Right cardiac atrium (tissue), 5 donors: ENCODE measurements around the gene NDUFAF3. TPM values are rescaled to one million over a fixed set of nuclear protein-coding genes. Genes with fewer than 3 reads are reported as not detected.

Source experiments
- ATAC-seq, 2 donors: fragments of 200-7000 bp; cut with Tn5 transposase; one replicate each; pipeline versions ENCODE4 v1.8.0 to v1.9.1; 2020; ENCODE audit warnings: moderate library complexity in 2 of 2, mild to moderate bottlenecking in 1 of 2
- DNase-seq, 3 donors: peaks; one replicate each; pipeline ENCODE4 v3.0.0-alpha.2; 2020
- H3K27ac ChIP-seq: one replicate; pipeline ENCODE4 v1.5.1; 2013; ENCODE audit warnings: mild to moderate bottlenecking, low read length, control low read depth, moderate library complexity
- H3K27me3 ChIP-seq: one replicate; pipeline ENCODE4 v1.6.1; 2013; ENCODE audit not compliant: control insufficient read depth, insufficient read depth
- H3K4me1 ChIP-seq: one replicate; pipeline ENCODE4 v1.6.1; 2013; ENCODE audit warnings: low read length; ENCODE audit not compliant: control insufficient read depth, insufficient read depth
- H3K4me3 ChIP-seq: one replicate; pipeline ENCODE4 v1.5.1; 2013; ENCODE audit warnings: low read length, control low read depth
- H3K9me3 ChIP-seq: one replicate; pipeline ENCODE4 v1.6.1; 2013; ENCODE audit warnings: low read length; ENCODE audit not compliant: control insufficient read depth
- WGBS: extraction: QIAGEN DNeasy Blood & Tissue Kit; methylation state at CpG from one replicate; pipeline ENCODE4 v1.1.7; 2013; 5-methylcytosine and 5-hydroxymethylcytosine counted together
- intact Hi-C, 4 donors: fragments of 100-400 bp; cut with DNase I; formaldehyde crosslinking; loops; one replicate each; pipeline versions ENCODE4 v1.11.0 to v1.14.0; 2022 to 2023
- polyA plus RNA-seq: library from polyadenylated mRNA; stranded (reverse); fragments of 200-250 nt; gene quantifications from one replicate; pipeline ENCODE4 v1.2.3, GENCODE V29; 2013
- total RNA-seq, 4 donors: library from RNA; stranded (reverse); fragmentation: NEBNext Ultra II Directional; extraction: Animal tissue kit (Norgen Biotek cat#: 25700); gene quantifications; one replicate each; pipeline ENCODE4 v1.2.1, GENCODE V29; 2021
- donor health status: healthy with polysubstance abuse.
- donor health status: DM: no; HTN: yes; CAD: no.
- donor health status: DM: no; HTN: no; CAD: no.
- donor health status: DM: no; HTN: yes; CAD: no; lungs with severe emphysema.
- donor health status: DM: yes; HTN: yes; CAD: no.

The NDUFAF3 gene
- total and polyA plus RNA-seq, 5 donors = 164 to 220 (median 178) TPM

DNA sequence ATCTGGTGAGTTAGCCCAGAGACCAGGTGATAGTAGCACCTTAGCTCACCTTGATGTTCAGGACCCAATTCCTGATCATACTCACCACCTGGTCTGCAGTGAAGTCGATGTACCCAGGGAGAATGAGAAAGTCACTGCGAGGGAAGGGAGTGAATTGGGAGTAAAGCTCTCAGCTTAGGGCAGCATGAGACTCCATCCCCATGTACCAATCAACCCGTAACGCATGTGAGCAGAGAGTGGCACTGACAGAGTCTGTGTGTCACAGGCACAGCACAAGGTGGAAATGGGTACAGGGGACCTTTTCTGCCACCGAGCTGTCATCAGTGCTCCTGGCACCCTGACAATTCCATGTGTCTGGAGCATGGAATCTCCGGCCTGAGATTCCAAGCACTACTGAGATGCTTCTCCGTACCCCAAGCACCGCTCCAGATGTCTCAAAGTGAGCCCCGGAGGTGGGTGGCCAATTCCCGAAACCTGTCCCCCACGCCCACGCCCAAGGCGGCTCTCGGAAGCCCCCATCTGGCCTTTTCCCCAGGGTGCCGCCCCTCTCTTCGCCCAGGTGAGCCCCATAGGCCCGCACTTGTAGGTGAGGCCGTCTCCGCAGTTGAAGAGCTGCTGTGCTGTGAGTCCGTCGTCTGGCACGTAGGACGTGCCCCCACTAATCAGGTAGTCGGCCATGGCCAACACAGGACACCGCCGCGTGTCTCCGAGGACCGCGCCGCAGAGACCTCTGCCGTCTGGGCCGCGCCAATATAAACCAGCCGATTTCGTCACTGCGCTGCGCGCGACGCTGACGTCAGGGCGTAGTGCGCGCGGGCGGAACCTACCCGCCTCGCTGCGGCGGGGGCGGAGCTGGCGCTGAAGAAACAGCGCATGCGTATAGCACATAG lies 7.0 kb downstream of the NDUFAF3 start, which contains the start of gene IMPDH2:
IMPDH2 (minus strand) TSS at position 726 of the 890 bp plus-strand sequence; CDS start at position 678, 48 bp downstream.
- Histone ChIP-seq H3K27me3 (no peaks in the 10 kb centered on the region), H3K4me3 (peak within 1 kb of the TSS; percentile 66), H3K27ac (peak within 1 kb of the TSS; percentile 94), H3K4me1 (peaks cover 8% of the 10 kb centered on the region), H3K9me3 (no peaks in the 10 kb centered on the region)
- 3% methylated on average over 55 of the region's 55 CpGs for WGBS
- peak; percentile 94 to 98 (median 98) for DNase-seq
- intact Hi-C loops = no loop called here
- peak; percentile 92 to 94 for ATAC-seq

DNA sequence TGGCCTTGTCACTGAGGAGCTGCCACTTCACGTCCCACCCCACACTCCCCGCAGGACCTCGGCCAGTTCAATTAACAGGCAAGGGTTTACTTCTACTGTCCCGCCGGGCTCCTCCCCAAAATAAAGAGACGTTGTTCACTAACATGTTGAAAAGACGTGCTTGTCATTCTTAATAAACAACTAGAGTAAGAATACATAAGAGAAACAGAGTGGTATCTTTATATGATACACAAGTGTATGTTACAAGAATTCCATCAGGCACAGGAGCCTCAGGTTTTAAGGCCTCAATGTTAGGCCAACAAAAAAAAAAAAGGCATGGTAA lies 7.6 kb downstream of the NDUFAF3 start:
- H3K27ac ChIP-seq = peak overlapping the region; percentile 49
- DNase-seq (no peak), ATAC-seq (no peak)
- WGBS = 3% methylated on average over 7 of the region's 7 CpGs
- no peak overlapping the region for H3K4me3 ChIP-seq
- no peaks in the 10 kb centered on the region for H3K27me3 ChIP-seq
- intact Hi-C loops = no loop called here
- H3K9me3 ChIP-seq = no peaks in the 10 kb centered on the region
- peaks cover 8% of the 10 kb centered on the region for H3K4me1 ChIP-seq

DNA sequence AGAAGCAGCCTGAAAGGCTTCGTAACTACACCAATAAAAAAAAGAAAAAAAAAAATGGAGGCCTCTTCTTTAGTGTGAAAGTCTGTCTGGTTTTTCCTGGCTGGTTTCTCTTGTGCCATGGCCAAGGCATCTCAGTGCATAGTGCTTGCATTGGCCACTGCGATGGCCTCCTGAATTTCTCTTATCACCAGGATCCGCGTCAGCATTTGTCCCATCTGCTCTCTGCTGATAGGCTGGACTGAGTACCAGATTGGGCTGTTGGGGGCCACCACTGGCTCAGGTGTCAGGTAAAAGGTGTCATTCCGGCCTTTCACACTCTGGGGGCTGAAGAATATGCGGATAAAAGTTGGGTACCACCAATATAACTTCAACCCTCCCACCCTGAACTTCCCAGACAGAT lies 8.4 kb downstream of the NDUFAF3 start:
- no peak overlapping the region for H3K4me3 ChIP-seq
- H3K9me3 ChIP-seq = no peaks in the 10 kb centered on the region
- no peaks in the 10 kb centered on the region for H3K27me3 ChIP-seq
- ATAC-seq = no peak
- DNase-seq = no peak
- H3K4me1 ChIP-seq = peaks cover 8% of the 10 kb centered on the region
- intact Hi-C loops = no loop called here
- WGBS = 84% methylated on average over 6 of the region's 6 CpGs
- H3K27ac ChIP-seq = no peak overlapping the region

DNA sequence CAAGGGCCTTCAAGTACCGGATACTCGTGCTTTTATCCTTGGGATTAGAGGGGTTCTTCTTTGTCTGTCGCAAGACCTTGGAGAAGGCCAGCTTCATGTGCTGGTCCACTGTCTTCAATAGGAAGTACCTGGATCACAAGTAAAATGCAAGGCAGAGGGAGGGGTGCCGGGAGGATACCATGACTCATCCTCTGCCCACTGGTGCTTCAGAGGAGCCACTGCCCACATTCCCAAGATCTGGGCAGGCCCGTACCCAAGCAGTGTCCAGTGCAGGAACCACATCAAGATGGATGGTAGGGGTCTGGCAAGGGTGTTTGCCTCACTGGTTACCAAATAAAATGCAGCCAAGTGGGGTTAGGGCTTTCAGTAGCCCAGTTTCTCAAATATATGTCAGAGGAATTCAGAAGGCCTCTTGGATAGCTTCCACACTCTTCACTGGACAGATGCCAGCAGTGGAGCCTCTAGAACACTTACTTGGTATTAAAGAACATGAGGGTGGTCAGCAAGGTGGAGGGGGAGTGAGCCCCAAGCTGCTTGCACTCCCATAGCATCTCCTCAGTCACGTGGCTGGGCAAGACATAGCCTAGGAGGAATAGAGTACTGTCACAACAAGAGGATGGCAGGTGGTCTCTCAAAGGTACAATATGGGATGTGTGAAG lies 10.9 kb downstream of the NDUFAF3 start:
- ATAC-seq (no peak), DNase-seq (no peak)
- Histone ChIP-seq H3K9me3 (no peaks in the 10 kb centered on the region), H3K27me3 (no peaks in the 10 kb centered on the region), H3K4me3 (no peak overlapping the region), H3K27ac (no peak overlapping the region), H3K4me1 (peaks cover 8% of the 10 kb centered on the region)
- intact Hi-C loops = no loop called here
- 85% methylated on average over 6 of the region's 6 CpGs for WGBS

DNA sequence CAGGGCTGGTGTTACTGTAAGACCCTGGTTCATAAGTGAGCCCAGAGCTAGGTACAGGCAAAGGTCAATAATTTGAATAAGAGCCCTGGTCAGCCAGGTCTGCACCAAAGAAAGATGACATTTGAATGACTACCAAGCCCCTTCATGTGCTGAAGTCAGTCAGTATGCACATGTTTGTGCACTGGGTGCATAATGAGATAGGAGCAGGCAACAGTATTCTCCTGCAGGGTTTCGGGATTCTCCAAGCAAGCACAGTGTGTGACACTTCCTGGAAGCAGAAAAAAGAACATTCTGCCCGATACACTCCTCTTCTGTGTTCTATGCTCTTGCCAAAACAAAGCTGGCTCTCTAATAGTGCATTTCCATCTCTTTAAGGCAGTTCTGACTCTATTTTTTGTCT lies 12.7 kb downstream of the NDUFAF3 start:
- Histone ChIP-seq H3K27ac (no peak overlapping the region), H3K4me3 (no peak overlapping the region), H3K4me1 (no peaks in the 10 kb centered on the region), H3K27me3 (no peaks in the 10 kb centered on the region), H3K9me3 (no peaks in the 10 kb centered on the region)
- DNase-seq (no peak), ATAC-seq (no peak)
- 90% methylated on average over 2 of the region's 2 CpGs for WGBS
- intact Hi-C loops = no loop called here

DNA sequence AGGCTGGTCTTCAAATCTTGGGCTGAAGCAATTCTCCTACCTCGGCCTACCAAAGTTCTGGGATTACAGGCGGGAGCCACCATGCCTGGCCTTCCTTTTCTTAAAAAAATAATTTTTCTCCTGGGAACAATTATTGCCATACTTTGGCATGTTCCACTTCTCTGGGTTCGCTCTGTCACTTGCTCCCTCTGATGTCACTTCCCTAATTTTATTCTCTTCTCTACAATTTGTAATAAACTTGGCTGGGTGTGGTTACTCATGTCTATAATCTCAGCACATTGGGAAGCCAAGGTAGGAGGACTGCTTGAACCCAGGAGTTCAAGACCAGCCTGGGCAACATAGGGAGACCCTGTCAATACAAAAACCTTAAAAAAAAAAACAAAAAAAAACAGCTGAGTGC lies 13.4 kb downstream of the NDUFAF3 start:
- Histone ChIP-seq H3K9me3 (no peaks in the 10 kb centered on the region), H3K4me3 (no peak overlapping the region), H3K27me3 (no peaks in the 10 kb centered on the region), H3K4me1 (no peaks in the 10 kb centered on the region), H3K27ac (no peak overlapping the region)
- WGBS = 89% methylated on average over 3 of the region's 3 CpGs
- DNase-seq (no peak), ATAC-seq (no peak)
- intact Hi-C loops = no loop called here

DNA sequence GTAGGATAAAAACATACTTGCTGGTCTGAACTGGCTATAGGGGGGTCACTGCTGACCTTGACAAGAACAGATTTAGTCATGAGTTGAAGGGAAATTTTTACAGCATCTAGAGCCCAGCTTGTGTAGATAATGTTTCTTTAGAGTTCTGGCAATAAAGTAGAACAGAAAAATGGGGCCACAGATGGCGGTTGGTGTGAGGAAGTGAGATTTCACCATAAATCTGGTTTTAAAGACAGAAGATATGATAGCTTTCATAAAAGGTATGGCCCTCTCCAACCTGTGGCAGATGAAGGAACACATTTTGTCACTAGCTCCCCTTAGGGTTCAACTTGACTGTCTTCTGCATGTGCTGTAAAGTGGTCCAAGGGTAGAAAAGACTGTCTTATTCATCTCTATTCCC lies 31.6 kb downstream of the NDUFAF3 start:
- H3K27me3 ChIP-seq = no peaks in the 10 kb centered on the region
- DNase-seq (no peak), ATAC-seq (no peak)
- intact Hi-C loops = no loop called here
- no peaks in the 10 kb centered on the region for H3K4me1 ChIP-seq
- 95% methylated on average over 1 of the region's 1 CpG for WGBS
- H3K9me3 ChIP-seq = no peaks in the 10 kb centered on the region
- no peak overlapping the region for H3K27ac ChIP-seq
- H3K4me3 ChIP-seq = no peak overlapping the region

DNA sequence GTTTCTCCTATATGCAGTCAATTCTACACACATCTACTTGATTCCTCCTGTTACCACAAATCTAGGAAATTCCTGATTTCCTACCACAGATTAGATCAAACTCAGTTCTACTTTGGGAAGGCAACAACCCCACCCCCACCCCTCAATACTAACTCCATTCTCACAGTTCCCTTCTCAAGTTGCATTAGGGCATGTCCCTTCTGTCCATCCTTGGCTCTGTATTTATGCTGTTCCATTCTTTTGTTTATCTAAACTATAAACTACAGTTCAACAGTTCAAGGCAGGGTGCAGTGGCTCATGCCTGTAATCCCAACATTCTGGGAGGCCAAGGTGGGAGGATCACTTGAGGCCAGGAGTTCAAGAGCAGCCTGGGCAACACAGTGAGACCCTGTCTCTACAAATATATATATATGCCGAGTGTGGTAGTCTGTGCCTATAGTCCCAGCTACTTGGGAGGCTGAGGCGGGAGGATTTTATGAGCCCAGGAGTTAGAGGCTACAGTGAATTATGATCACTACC lies 32.5 kb downstream of the NDUFAF3 start:
- H3K9me3 ChIP-seq = no peaks in the 10 kb centered on the region
- no peaks in the 10 kb centered on the region for H3K4me1 ChIP-seq
- no peak for ATAC-seq
- H3K27ac ChIP-seq = no peak overlapping the region
- H3K27me3 ChIP-seq = no peaks in the 10 kb centered on the region
- no peak for DNase-seq
- no peak overlapping the region for H3K4me3 ChIP-seq
- intact Hi-C loops = no loop called here
- WGBS = 96% methylated on average over 2 of the region's 2 CpGs

DNA sequence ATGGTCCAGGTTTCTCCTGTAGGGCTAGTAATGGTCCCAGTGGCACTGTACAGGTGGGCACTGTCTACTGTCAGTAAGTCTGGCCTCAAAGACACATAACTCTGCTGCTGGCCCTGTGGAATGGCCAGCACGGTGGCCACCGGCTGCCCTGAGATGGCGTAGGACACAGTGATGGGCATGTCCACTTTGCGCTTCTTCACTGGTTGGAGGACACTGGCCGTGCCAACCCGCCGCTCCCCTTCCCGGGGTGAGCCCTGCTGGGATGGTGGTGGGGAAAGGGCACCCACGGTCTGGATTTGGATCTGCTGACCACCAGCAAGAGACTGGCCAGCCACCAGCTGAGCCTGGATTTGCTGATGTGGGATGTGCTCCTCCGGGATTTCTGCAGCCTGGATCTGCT lies 35.3 kb downstream of the NDUFAF3 start:
- 96% methylated on average over 10 of the region's 10 CpGs for WGBS
- peak in 1 of 2 donors; percentile 35 for ATAC-seq
- Histone ChIP-seq H3K27me3 (no peaks in the 10 kb centered on the region), H3K4me3 (no peak overlapping the region), H3K4me1 (no peaks in the 10 kb centered on the region), H3K9me3 (no peaks in the 10 kb centered on the region), H3K27ac (no peak overlapping the region)
- intact Hi-C loops = no loop called here
- no peak for DNase-seq

DNA sequence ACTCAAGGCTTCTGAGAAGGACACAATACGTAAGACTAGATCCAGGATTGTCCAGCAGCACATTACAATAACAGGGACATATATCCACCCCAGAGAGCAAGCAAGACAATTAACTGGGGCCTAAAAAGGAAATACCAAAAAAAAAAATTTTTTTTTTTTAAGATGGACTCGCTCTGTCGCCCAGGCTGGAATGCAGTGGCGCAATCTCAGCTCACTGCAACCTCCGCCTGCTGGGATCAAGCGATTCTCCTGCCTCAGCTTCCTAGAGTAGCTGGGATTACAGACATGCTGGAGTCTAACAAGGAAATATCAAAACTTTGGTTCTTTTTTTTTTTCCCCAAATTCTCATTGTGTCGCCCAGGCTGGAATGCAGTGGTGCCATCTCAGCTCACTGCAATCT lies 36.1 kb downstream of the NDUFAF3 start:
- Histone ChIP-seq H3K9me3 (no peaks in the 10 kb centered on the region), H3K27ac (no peak overlapping the region), H3K4me3 (no peak overlapping the region), H3K4me1 (no peaks in the 10 kb centered on the region), H3K27me3 (no peaks in the 10 kb centered on the region)
- ATAC-seq = no peak
- WGBS = 81% methylated on average over 7 of the region's 7 CpGs
- intact Hi-C loops = no loop called here
- DNase-seq = no peak
